Left renal cortex interstitium (tissue), 4 donors: Measurements from ENCODE around the gene ITGA1. TPM values are rescaled to one million over a fixed set of nuclear protein-coding genes. Genes with fewer than 3 reads are reported as not detected.
"Not testable (repeated sequence)": the region's sequence is repeated elsewhere in the genome, so short reads cannot be mapped to it uniquely, and the experiment has no call there.

Experiments used
- DNase-seq, 4 donors: peaks; one replicate each; pipeline ENCODE4 v3.0.0-alpha.2; 2013; ENCODE audit warnings: low read depth in 4 of 4, low spot score in 2 of 4, missing footprints in 1 of 4
- polyA plus RNA-seq, 4 donors: library from polyadenylated mRNA; unstranded; fragments of 120-200 nt; gene quantifications; one replicate each; pipeline ENCODE4 v1.2.1, GENCODE V29; 2013; ENCODE audit not compliant: insufficient read length in 4 of 4

ITGA1 gene
- polyA plus RNA-seq, 4 donors, result 44.7 to 56.2 (median 52.0) TPM

DNA sequence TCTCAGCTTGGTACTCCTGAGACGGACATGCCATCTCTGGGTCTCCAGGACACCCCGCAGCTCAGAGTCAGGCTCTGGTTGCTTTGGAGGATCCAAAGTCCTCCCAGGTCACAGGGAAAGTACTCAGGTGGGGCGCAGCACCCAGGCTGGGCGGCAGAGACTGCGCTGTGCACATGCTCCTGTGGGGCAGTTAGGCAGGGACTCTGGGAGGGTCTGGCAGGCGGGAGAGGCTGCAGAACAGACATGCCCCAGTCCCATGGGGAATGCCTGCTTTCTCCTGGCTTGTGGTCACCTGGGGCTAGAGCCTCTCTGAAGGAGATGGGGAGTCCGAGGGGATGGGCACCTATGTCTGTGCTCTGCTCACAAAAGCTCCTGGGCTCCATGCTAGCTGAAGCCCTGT lies 156.1 kb downstream of the ITGA1 start:
- DNase-seq, result no peak

DNA sequence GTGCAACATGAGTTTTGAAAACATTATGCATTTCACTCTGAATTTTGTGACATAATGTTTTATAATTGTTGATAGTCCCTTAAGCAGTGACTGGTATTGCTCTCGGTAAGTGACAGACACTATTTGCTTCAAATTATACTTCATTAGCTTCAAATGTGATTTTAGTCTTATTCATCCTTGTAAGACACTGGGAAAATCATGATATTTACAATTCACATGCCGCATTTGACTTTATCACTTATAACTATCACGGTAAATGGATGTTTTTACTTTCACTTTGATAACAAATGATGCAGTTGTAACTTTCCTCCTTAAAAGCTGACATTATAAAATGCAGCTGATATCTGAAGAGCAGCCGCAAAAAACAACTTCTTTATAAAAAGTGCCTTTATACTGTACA lies 157.3 kb downstream of the ITGA1 start:
- no peak for DNase-seq

DNA sequence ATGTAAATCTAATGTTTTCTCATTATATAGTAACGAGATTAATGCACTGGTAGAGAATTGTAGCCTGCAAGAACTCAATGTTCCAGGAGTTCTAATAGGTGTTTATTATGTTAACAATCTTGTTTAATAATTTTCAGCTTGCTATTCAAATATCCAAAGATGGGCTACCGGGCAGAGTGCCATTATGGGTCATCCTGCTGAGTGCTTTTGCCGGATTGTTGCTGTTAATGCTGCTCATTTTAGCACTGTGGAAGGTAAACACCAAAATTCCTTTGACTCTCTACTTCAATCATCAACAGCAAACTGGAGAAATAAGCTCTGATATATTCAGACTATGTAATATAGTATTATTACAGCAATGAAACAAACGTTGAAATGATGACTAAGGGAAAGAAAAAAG lies 159.5 kb downstream of the ITGA1 start:
- DNase-seq, result no peak

DNA sequence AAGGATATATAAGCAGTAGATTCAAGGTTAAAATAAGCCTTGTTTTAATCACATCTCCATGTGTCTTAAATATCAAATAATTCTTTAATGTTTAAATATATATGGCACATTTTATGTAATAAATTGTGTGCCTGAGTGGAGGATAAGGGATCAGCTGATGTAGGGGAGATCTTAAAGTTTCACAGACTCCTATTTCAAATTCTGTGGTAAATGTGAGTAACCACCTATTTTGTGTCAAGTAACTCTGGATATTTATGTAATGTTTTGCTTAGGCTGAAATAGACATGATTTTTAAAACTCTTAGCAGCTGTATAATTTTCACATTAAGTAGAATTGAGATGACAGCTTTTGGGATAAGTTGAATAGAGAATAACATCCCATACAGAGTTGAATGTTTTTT lies 160.1 kb downstream of the ITGA1 start:
- DNase-seq, result no peak

DNA sequence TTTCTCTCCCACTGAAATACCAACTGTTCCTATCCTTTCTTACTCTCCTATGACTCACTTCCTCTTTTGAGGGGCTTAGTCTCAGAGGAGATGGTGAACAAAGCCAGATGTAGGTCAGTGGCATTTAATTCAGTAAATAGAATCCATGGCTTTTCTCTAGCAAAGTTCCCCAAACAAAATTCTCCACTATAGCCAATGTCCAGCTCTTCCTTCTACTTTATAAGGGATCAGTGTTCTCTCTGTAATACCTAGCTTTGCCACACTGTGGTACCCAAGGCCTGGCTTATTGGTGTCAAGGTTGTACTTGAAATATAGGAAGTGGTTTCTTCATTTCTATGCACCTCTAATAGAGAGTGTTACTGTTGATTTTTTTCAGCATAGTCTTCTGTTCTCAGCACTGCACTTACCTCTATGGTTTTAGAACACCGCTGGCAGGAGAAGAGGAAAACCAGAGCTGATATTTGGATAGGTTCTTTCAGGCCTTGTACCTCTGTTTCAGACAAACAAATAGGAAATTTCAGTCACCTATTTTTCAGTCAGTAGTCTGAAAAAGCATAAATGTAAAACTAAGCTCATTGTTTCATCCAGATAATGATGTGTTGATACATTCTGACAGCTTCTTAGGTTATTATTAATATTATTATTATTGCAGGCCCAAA lies 160.8 kb downstream of the ITGA1 start:
- DNase-seq, result peak in 3 of 4 donors; percentile 32 to 64 (median 41)

DNA sequence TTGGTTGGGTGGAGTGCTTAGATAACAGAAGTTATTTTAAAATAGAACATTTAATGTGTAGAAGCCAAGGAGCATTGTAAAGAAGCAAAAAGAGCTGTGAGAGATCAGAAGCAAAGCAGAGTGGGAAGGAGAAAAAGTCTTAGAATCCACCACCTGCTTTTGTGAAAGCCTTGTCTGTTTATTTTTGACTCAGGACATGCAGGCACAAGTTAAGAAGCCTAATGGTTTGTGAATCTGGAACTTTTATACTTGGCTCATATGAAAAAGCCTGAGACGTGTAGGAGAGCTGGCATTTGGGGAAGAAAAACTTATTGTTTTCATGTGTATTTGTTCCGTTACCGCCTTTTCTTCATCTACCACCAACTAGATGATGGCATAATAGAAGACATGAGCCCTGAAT lies 163.0 kb downstream of the ITGA1 start:
- no peak for DNase-seq

DNA sequence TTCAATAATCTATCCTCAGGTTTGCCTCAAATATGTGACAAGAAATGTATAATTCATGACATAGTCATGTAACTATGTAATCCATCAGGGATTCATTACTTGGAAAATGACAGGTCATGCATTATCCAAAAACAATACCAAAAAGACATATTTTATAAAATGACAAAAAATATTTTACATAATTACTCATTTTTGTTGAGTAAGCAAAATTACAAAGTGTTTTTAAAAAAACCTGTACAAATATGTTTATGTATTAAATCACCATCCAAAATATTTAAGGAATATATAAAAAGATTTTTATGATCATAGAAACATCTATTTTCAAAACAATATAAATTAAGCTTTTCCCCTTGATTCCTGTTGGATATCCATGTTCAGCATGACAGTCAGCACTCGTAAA lies 164.8 kb downstream of the ITGA1 start:
- no peak for DNase-seq

DNA sequence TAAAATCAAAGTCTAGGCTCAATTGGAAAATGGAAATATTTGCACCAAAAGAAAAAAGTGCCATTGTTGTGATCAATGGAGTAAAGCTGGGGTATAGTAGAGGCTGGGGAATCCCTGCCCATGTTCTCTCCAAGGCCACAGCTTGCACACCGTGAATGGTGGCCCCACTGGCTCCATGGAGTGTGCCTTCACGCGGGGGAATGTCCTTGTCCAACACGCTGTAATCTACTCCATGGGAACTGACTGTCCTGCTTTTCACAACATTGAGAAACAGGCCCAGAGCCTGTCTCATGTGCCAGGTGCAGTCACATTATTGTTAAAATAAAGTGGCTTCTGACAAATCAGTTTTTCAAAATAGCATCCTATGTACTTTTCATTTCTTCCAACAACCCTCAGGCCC lies 168.3 kb downstream of the ITGA1 start:
- DNase-seq, result no peak

DNA sequence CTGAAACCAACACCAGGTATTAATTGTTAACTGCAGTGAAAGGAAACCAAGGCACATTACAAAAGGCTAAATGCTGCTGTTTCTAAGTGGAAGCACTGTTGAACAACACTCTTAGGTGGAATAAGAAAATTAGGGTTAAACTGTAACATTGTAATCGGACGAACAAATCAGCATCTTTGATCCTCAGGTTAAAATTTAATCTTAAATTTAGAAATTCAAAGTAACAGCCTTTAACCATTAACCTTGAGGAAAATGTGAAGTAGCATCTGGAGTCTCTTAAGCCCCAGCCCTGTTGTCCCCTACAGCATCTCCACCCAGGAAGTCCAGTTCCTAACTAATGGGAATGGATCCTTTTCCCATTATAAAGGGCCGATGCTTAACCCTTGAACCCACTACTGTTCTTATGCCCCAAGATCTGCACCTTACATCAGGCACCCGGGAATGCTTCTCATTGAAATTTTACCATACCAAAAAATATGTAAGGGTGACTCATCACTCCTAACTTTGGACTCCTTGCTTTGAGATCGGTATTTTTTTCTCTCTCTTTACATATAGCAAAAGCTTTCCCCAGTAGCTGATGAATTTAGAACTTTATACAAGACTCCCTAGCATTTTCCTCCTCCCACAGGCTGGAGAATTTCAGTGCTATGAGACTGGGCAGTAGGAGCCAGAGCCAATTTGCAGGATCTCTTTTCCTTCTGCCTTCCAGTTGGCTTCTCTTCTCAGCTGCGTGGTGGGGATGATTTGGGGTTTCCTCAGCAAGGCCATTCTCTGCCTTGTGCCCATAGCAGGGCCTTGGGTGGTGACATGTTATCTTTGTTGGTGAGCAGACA lies 169.4 kb downstream of the ITGA1 start:
- DNase-seq, result no peak

- no peak for DNase-seq
These were observed 173.6 kb downstream of the ITGA1 start for GRCh38 chr5:52961274-52961681.

- DNase-seq, result no peak
These were observed 175.9 kb downstream of the ITGA1 start for GRCh38 chr5:52963636-52964035.

GRCh38 chr5:52964138-52964537 lies 176.4 kb downstream of the ITGA1 start:
- DNase-seq, result no peak

GRCh38 chr5:52976157-52976556 lies 188.4 kb downstream of the ITGA1 start:
- not testable (repeated sequence) for DNase-seq

- DNase-seq, result no peak
These were observed 189.7 kb downstream of the ITGA1 start for GRCh38 chr5:52977264-52977897.

DNA sequence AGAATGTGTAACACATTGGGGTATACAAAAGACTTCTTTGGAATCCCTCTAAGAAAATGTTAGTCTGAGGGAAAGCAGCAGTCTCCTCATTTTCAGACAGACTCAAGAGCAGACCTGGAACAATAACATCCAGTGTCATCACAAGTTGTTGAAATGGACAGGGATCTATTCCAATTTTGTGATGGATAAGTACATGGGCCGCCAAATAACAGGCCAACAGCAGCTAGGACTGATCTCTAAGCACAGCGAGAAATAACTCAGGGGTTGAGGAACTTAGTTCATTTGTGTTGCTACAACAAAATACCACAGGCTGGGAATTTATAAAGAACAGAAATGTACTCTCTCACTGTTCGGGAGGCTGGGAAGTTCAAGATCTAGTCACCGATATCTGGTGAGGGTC lies 193.8 kb downstream of the ITGA1 start:
- DNase-seq, result no peak

DNA sequence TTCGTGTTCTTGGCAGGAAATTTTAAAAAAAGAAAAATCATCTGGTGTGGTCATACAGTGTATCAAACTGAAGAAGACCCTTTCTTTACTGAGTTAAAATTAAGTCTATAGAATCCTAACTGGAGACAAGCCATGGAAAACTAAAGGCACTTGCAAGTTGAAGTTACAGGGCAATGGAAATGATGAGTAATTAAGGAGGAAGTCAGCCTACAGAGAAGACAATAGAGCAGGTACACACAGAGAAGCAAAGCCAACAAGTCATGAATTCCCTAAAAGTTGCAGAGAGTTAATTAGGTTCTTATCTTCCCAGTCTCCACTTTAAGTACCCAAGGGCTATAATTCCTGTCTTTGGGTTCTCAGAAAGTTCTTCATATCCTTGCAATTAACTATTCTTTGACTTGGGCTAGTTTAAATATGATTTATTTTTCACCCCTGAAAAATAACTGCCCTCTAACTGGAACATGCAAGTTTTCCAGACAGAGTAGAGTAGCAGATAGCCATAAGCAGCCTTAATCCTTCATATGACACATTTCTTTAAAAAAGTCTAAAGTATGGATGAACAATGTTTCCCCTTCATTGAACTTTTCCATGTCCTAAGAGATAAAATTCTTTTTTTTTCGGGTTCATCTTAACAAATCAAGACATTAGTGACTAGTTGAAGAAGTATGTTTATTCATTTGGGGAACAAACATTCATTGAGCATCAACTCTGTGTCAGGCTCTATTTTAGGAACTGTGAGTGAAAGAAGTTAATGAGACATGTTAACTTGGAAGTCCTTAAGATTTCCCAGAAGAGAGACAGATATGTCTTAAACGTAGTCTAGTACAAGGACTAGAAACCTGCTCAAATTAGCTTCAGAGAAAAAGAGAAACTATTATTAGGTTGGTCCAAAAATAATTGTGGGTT lies 196.3 kb downstream of the ITGA1 start:
- DNase-seq, result no peak

DNA sequence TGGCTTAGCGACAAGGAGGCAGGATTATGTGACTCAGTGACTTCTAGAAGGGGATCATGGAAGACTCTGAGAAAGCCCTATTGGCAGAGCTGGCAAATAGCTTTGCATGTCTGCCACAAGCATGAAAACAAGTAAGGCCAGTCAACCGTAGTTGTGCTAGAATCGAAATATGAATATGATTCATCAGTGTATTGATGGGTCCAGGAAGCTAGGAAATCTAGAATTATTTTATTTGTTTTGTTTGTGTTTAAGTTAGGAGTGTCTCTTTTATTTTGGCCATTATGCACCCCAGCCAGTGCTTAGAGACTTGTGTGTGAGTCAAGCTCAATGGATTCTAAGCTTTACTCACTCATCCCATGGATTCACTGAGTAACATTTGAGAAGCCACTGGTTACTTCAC lies 197.6 kb downstream of the ITGA1 start:
- DNase-seq, result no peak

- DNase-seq, result no peak
These were observed 200.1 kb downstream of the ITGA1 start for GRCh38 chr5:52987711-52988331.

GRCh38 chr5:52988335-52989024 lies 200.8 kb downstream of the ITGA1 start:
- DNase-seq, result no peak
